Astrocyte (in vitro differentiated cells and primary cell): Measurements from ENCODE around the gene CMIP. TPM values are rescaled to one million over a fixed set of nuclear protein-coding genes. Genes with fewer than 3 reads are reported as not detected.

ENCODE experiments used
- DNase-seq: peaks from one replicate; pipeline ENCODE4 v3.0.0-alpha.2; 2010; ENCODE audit warnings: low read depth
- FAIRE-seq: peaks from 2 replicates; lab custom pipeline; 2011; peaks lifted over from hg19 to GRCh38; lab: Jason Lieb, UNC
- H2AFZ ChIP-seq: 2 replicates; pipeline ENCODE4 v1.6.0; 2012; ENCODE audit warnings: low read depth, low read length, inconsistent platforms
- H3K27ac ChIP-seq: 2 replicates; pipeline ENCODE4 v1.5.1; 2011; ENCODE audit warnings: low read depth, low read length, inconsistent platforms
- H3K27me3 ChIP-seq: 2 replicates; pipeline ENCODE4 v1.6.0; 2011; ENCODE audit warnings: low read length, inconsistent platforms; ENCODE audit not compliant: insufficient read depth
- H3K36me3 ChIP-seq: 2 replicates; pipeline ENCODE4 v1.5.1; 2011; ENCODE audit warnings: low read length, inconsistent platforms; ENCODE audit not compliant: insufficient read depth
- H3K4me1 ChIP-seq: 2 replicates; pipeline ENCODE4 v1.5.1; 2011; ENCODE audit warnings: low read length, inconsistent platforms; ENCODE audit not compliant: insufficient read depth
- H3K4me2 ChIP-seq: 2 replicates; pipeline ENCODE4 v1.6.0; 2012; ENCODE audit warnings: low read length, inconsistent platforms
- H3K4me3 ChIP-seq: 2 replicates; pipeline ENCODE4 v1.5.1; 2011; ENCODE audit warnings: low read depth, mild to moderate bottlenecking, low read length, inconsistent platforms; ENCODE audit not compliant: insufficient read depth
- H3K79me2 ChIP-seq: 2 replicates; pipeline ENCODE4 v1.6.0; 2012; ENCODE audit warnings: mild to moderate bottlenecking, low read length, inconsistent platforms; ENCODE audit not compliant: insufficient read depth
- H3K9ac ChIP-seq: 2 replicates; pipeline ENCODE4 v1.6.0; 2012; ENCODE audit warnings: mild to moderate bottlenecking, low read length, inconsistent platforms
- H3K9me3 ChIP-seq: 2 replicates; pipeline ENCODE4 v1.5.1; 2012; ENCODE audit warnings: low read depth, mild to moderate bottlenecking, low read length, inconsistent platforms; ENCODE audit not compliant: insufficient read depth
- H4K20me1 ChIP-seq: 2 replicates; pipeline ENCODE4 v1.6.0; 2012; ENCODE audit warnings: low read length, inconsistent platforms; ENCODE audit not compliant: insufficient read depth
- H3K27ac Mint-ChIP-seq: one replicate; pipeline ENCODE4 v1.8.0; 2021; ENCODE audit warnings: mild to moderate bottlenecking, mixed read lengths; ENCODE audit not compliant: unreplicated experiment
- H3K27me3 Mint-ChIP-seq: one replicate; pipeline ENCODE4 v1.8.0; 2021; ENCODE audit warnings: low read depth, mixed read lengths; ENCODE audit not compliant: unreplicated experiment
- H3K36me3 Mint-ChIP-seq: one replicate; pipeline ENCODE4 v1.8.0; 2021; ENCODE audit warnings: low read depth, mixed read lengths; ENCODE audit not compliant: unreplicated experiment
- H3K4me1 Mint-ChIP-seq: one replicate; pipeline ENCODE4 v1.8.0; 2021; ENCODE audit warnings: low read depth, mixed read lengths; ENCODE audit not compliant: unreplicated experiment
- H3K4me3 Mint-ChIP-seq: one replicate; pipeline ENCODE4 v1.8.0; 2021; ENCODE audit warnings: mild to moderate bottlenecking, moderate library complexity, mixed read lengths; ENCODE audit not compliant: unreplicated experiment
- H3K9me3 Mint-ChIP-seq: one replicate; pipeline ENCODE4 v1.8.0; 2021; ENCODE audit warnings: mild to moderate bottlenecking, mixed read lengths; ENCODE audit not compliant: unreplicated experiment
- EZH2 ChIP-seq: IDR thresholded peaks from 2 replicates; pipeline ENCODE4 v1.6.1; 2012; ENCODE audit warnings: mild to moderate bottlenecking, low read length, inconsistent platforms; ENCODE audit not compliant: insufficient read depth
- total RNA-seq: library from RNA; stranded (reverse); gene quantifications from 2 replicates; pipeline ENCODE4 v1.2.1, GENCODE V29; 2021
- TF ChIP-seq, protein P1 (sequence below): IDR thresholded peaks from 2 replicates; pipeline ENCODE4 v1.5.1; 2011; ENCODE audit warnings: low read depth, mild to moderate bottlenecking, inconsistent platforms, low read length, moderate library complexity; ENCODE audit not compliant: insufficient read depth

Gene CMIP
- total RNA-seq, 1 donor from 2014 or later = 71.5 TPM

DNA sequence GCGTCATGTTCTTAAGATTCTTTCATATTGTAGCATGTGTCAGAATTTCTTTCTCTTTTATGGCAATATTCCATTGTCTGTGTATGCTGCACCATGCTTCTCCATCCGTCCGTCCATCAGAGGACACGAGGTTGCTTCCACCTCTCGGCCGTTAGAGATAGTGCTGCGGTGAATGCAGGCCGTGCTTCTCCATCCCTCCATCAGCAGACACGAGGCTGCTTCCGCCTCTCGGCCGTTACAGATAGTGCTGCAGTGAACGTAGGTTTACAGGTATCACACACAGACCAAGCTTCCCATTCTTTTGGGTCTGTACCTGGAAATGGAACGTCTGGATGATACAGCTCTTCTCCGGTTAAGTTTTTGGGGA lies 113.5 kb downstream of the CMIP start:
- Histone ChIP-seq H3K4me3 (no peak overlapping the region), H3K4me1 (peaks cover 17% of the 10 kb centered on the region), H3K9ac (no peak overlapping the region), H3K79me2 (peaks cover 81% of the 10 kb centered on the region), H3K36me3 (no peaks in the 10 kb centered on the region), H3K27ac (no peak overlapping the region), H4K20me1 (peaks cover 87% of the 10 kb centered on the region), H3K9me3 (no peaks in the 10 kb centered on the region), H3K4me2 (no peak overlapping the region), H3K27me3 (no peaks in the 10 kb centered on the region), H2AFZ (no peak overlapping the region)
- H3K36me3 Mint-ChIP-seq = no peaks in the 10 kb centered on the region
- DNase-seq (no peak), FAIRE-seq (no peak)
- peaks cover 18% of the 10 kb centered on the region for H3K4me1 Mint-ChIP-seq
- H3K9me3 Mint-ChIP-seq = no peaks in the 10 kb centered on the region
- H3K27me3 Mint-ChIP-seq = no peaks in the 10 kb centered on the region
- TF ChIP-seq EZH2 = no peak
- TF ChIP-seq, protein P1, sequence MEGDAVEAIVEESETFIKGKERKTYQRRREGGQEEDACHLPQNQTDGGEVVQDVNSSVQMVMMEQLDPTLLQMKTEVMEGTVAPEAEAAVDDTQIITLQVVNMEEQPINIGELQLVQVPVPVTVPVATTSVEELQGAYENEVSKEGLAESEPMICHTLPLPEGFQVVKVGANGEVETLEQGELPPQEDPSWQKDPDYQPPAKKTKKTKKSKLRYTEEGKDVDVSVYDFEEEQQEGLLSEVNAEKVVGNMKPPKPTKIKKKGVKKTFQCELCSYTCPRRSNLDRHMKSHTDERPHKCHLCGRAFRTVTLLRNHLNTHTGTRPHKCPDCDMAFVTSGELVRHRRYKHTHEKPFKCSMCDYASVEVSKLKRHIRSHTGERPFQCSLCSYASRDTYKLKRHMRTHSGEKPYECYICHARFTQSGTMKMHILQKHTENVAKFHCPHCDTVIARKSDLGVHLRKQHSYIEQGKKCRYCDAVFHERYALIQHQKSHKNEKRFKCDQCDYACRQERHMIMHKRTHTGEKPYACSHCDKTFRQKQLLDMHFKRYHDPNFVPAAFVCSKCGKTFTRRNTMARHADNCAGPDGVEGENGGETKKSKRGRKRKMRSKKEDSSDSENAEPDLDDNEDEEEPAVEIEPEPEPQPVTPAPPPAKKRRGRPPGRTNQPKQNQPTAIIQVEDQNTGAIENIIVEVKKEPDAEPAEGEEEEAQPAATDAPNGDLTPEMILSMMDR = no peak
- H3K27ac Mint-ChIP-seq = no peak overlapping the region
- no peak overlapping the region for H3K4me3 Mint-ChIP-seq

DNA sequence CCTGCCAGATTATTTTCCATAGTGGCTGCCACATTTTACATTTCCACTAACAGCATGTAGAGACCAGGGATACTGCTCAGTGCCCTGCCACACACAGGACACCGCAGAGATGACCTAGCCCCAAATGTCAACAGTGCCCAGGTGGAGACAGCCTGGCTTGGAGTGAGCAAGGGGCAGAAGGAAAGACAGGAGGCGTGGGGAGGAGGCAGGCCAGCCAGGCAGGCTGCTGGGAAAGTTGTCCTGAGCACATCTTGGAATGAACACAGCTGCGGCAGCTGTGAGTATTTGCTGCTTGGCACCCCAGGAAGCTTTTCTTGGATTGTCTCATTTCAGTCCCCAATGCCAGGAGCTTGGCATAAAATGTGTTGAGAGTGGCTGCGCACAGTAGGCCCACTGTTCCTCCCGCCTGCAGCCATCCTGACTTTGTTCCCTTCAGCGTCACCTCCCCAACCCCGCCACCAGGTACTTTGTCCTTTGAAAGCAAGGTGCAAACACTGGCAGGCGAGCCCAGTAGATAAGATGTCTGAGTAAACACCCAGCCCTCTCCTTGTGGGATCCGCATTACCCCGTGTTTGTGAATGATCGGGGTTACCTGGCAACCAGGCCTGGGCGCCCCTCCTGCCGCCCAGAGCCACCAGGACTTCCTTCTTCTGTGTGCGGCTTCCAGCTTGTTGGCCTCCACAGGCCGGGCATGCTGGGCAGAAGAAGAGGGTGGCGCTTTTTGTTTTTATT lies 114.0 kb downstream of the CMIP start:
- no peak overlapping the region for H3K27ac Mint-ChIP-seq
- peaks cover 84% of the 10 kb centered on the region for H3K79me2 ChIP-seq

More for the DNA sequence above, 114.0 kb downstream of the CMIP start:
- peaks cover 89% of the 10 kb centered on the region for H4K20me1 ChIP-seq
- no peak overlapping the region for H2AFZ ChIP-seq
- peaks cover 12% of the 10 kb centered on the region for H3K4me1 Mint-ChIP-seq
- H3K27me3 ChIP-seq = no peaks in the 10 kb centered on the region
- H3K9ac ChIP-seq = no peak overlapping the region
- no peak overlapping the region for H3K27ac ChIP-seq
- H3K4me3 ChIP-seq = no peak overlapping the region
- FAIRE-seq (no peak), DNase-seq (no peak)
- no peaks in the 10 kb centered on the region for H3K36me3 ChIP-seq
- no peak overlapping the region for H3K4me3 Mint-ChIP-seq
- no peaks in the 10 kb centered on the region for H3K9me3 Mint-ChIP-seq
- H3K27me3 Mint-ChIP-seq = no peaks in the 10 kb centered on the region
- TF ChIP-seq EZH2 = no peak
- TF ChIP-seq, protein P1 = no peak
- no peaks in the 10 kb centered on the region for H3K36me3 Mint-ChIP-seq
- peaks cover 11% of the 10 kb centered on the region for H3K4me1 ChIP-seq
- no peaks in the 10 kb centered on the region for H3K9me3 ChIP-seq
- no peak overlapping the region for H3K4me2 ChIP-seq
